Activated T-helper 1 cell treated with anti-CD3 and anti-CD28 coated beads, Interleukin-2, amount 50 U/mL, for 16 hours (primary cell): ENCODE results near the gene CA5A.
"Not testable (repeated sequence)": the region's sequence is repeated elsewhere in the genome, so short reads cannot be mapped to it uniquely, and the experiment has no call there.

Experiments
- DNase-seq, 2 donors: peaks; one replicate each; pipeline ENCODE4 v3.0.0-alpha.2; 2020; ENCODE audit warnings: low read depth in 1 of 2, low spot score in 1 of 2

The CA5A gene

GRCh38 chr16:87896924-87897520 lies 39.3 kb downstream of the CA5A start:
- DNase-seq, result not testable (repeated sequence)

- DNase-seq, result not testable (repeated sequence)
These were observed 40.0 kb downstream of the CA5A start for GRCh38 chr16:87896176-87896890.

GRCh38 chr16:87895641-87896141 lies 40.6 kb downstream of the CA5A start:
- peak; percentile 43 to 71 for DNase-seq

GRCh38 chr16:87894005-87894404 lies 42.3 kb downstream of the CA5A start:
- DNase-seq, result not testable (repeated sequence)

GRCh38 chr16:87891764-87892163 lies 44.6 kb downstream of the CA5A start:
- DNase-seq, result no peak

GRCh38 chr16:87889762-87890161 lies 46.6 kb downstream of the CA5A start:
- DNase-seq, result not testable (repeated sequence)

- DNase-seq, result not testable (repeated sequence)
These were observed 48.0 kb downstream of the CA5A start for GRCh38 chr16:87888346-87888745.

- DNase-seq, result not testable (repeated sequence)
These were observed 48.4 kb downstream of the CA5A start for GRCh38 chr16:87887931-87888330.

- not testable (repeated sequence) for DNase-seq
These were observed 50.9 kb downstream of the CA5A start for GRCh38 chr16:87885371-87885967.

GRCh38 chr16:87882436-87883019 lies 53.8 kb downstream of the CA5A start:
- DNase-seq, result no peak

GRCh38 chr16:87881324-87882200 lies 54.8 kb downstream of the CA5A start:
- DNase-seq, result no peak

GRCh38 chr16:87880117-87880696 lies 56.1 kb downstream of the CA5A start:
- no peak for DNase-seq

- not testable (repeated sequence) for DNase-seq
These were observed 56.8 kb downstream of the CA5A start for GRCh38 chr16:87879411-87880013.

- DNase-seq, result no peak
These were observed 57.6 kb downstream of the CA5A start for GRCh38 chr16:87878704-87879103.

GRCh38 chr16:87877942-87878507 lies 58.3 kb downstream of the CA5A start:
- DNase-seq, result no peak

GRCh38 chr16:87874639-87875427 lies 61.5 kb downstream of the CA5A start:
- peak in 1 of 2 donors; percentile 66 for DNase-seq

- not testable (repeated sequence) for DNase-seq
These were observed 65.7 kb downstream of the CA5A start for GRCh38 chr16:87870418-87871291.

- DNase-seq, result not testable (repeated sequence)
These were observed 66.4 kb downstream of the CA5A start for GRCh38 chr16:87869879-87870417.
